GM12878 (cell line): ENCODE data around the gene FIZ1. TPM values are rescaled to one million over a fixed set of nuclear protein-coding genes. Genes with fewer than 3 reads are reported as not detected.

Source experiments
- ATAC-seq: fragments of 200-7000 bp; cut with Tn5 transposase; 3 replicates; pipeline ENCODE4 v1.9.1; 2020; ENCODE audit warnings: mild to moderate bottlenecking, moderate library complexity
- BruUV-seq: library from RNA; stranded (reverse); fragments of 400-500 nt; replicated peaks from 2 replicates; lab custom pipeline; 2021; lab: Mats Ljungman, UMichigan
- CTCF ChIA-PET: fragments of 300-600 bp; sonication (Branson Sonifier 250); formaldehyde crosslinking; extraction: SDS; loops from one replicate; lab custom pipeline; 2021; ENCODE audit warnings: inconsistent platforms; lab: Yijun Ruan, JAX
- POLR2A ChIA-PET: fragments of 350-600 bp; formaldehyde crosslinking; extraction: SDS; loops from one replicate; lab custom pipeline; 2021; ENCODE audit warnings: inconsistent platforms; lab: Charles Lee
- RAD21 ChIA-PET: fragments of 300-600 bp; sonication (Branson Sonifier 250); formaldehyde crosslinking; loops from one replicate; lab custom pipeline; 2023; ENCODE audit warnings: antibody characterized with exemption; ENCODE audit not compliant: unreplicated experiment; lab: Charles Lee
- SMC1A ChIA-PET: fragments of 300-600 bp; sonication (Branson Sonifier 250); formaldehyde crosslinking; loops from one replicate; lab custom pipeline; 2023; ENCODE audit not compliant: unreplicated experiment, uncharacterized antibody; lab: Charles Lee
- DNase-seq: peaks from one replicate; pipeline ENCODE4 v3.0.0-alpha.2; 2011; ENCODE audit warnings: low read depth, low spot score
- FAIRE-seq: peaks from 3 replicates; lab custom pipeline; 2011; peaks lifted over from hg19 to GRCh38; lab: Jason Lieb, UNC
- H2AFZ ChIP-seq: 2 replicates; pipeline ENCODE4 v1.6.0; 2011; ENCODE audit warnings: low read depth, low read length, control low read depth; ENCODE audit not compliant: control insufficient read depth
- H3K27ac ChIP-seq: 2 replicates; pipeline ENCODE4 v1.5.1; 2011; ENCODE audit warnings: control low read depth; ENCODE audit not compliant: control insufficient read depth, insufficient read depth
- H3K27me3 ChIP-seq, 2 experiments: replicated peaks in 1 of 2; 2 replicates each; pipeline versions ENCODE4 v1.6.0 to v1.6.1; 2011; ENCODE audit warnings: low read length in 1 of 2; ENCODE audit not compliant: control insufficient read depth in 2 of 2, insufficient read depth in 2 of 2
- H3K36me3 ChIP-seq, 2 experiments: 2 replicates each; pipeline ENCODE4 v1.5.1; 2011; ENCODE audit warnings: low read length in 1 of 2; ENCODE audit not compliant: control insufficient read depth in 2 of 2, insufficient read depth in 2 of 2
- H3K4me1 ChIP-seq: 2 replicates; pipeline ENCODE4 v1.6.1; 2011; ENCODE audit warnings: mild to moderate bottlenecking, low read length, moderate library complexity, mixed read lengths; ENCODE audit not compliant: control insufficient read depth, insufficient read depth
- H3K4me2 ChIP-seq: 2 replicates; pipeline ENCODE4 v1.6.0; 2011; ENCODE audit warnings: control low read depth; ENCODE audit not compliant: control insufficient read depth, insufficient read depth
- H3K4me3 ChIP-seq: fragments of 200-600 bp; sonication (generic); 2 replicates; pipeline ENCODE4 v1.5.1; 2016
- H3K79me2 ChIP-seq: 2 replicates; pipeline ENCODE4 v1.6.0; 2011; ENCODE audit warnings: low read length; ENCODE audit not compliant: control insufficient read depth, insufficient read depth
- H3K9ac ChIP-seq: 2 replicates; pipeline ENCODE4 v1.8.0; 2011; ENCODE audit warnings: low read length, control low read depth, mixed read lengths; ENCODE audit not compliant: control insufficient read depth, insufficient read depth
- H3K9me3 ChIP-seq: replicated peaks from 3 replicates; pipeline ENCODE4 v1.5.1; 2011; ENCODE audit warnings: mild to moderate bottlenecking, low read length; ENCODE audit not compliant: control insufficient read depth, insufficient read depth
- H4K20me1 ChIP-seq: 2 replicates; pipeline ENCODE4 v1.6.0; 2011; ENCODE audit not compliant: control insufficient read depth, insufficient read depth
- CHD4 ChIP-seq: fragments of 200-600 bp; sonication (generic); IDR thresholded peaks from 2 replicates; pipeline ENCODE4 v1.6.1; 2016; ENCODE audit warnings: mild to moderate bottlenecking
- EED ChIP-seq: sonication (generic); IDR thresholded peaks from 2 replicates; pipeline ENCODE4 v1.6.1; 2016; ENCODE audit warnings: antibody characterized with exemption, low read depth
- HCFC1 ChIP-seq: fragments of 150-350 bp; IDR thresholded peaks from 2 replicates; pipeline ENCODE4 v1.6.1; 2014; ENCODE audit warnings: low read length
- SPI1 ChIP-seq: IDR thresholded peaks from 2 replicates; pipeline ENCODE4 v1.6.1; 2011; ENCODE audit warnings: low read depth, mild to moderate bottlenecking, low read length, moderate library complexity, borderline replicate concordance; ENCODE audit not compliant: insufficient read depth
- WGBS: methylation state at CpG from one replicate; pipeline ENCODE4 v1.1.6; 2016; ENCODE audit warnings: low lambda C conversion rate; ENCODE audit not compliant: insufficient replicate concordance, insufficient coverage; ENCODE audit errors: missing lambda C conversion rate; 5-methylcytosine and 5-hydroxymethylcytosine counted together
- in situ Hi-C: fragments of 300-500 bp; cut with MboI; formaldehyde crosslinking; loops from 9 replicates; pipeline ENCODE4 v1.14.3; 2018; ENCODE audit warnings: mixed read lengths
- intact Hi-C: fragments of 100-400 bp; cut with micrococcal nuclease; formaldehyde crosslinking; loops from one replicate; pipeline ENCODE4 v1.14.2; 2022; ENCODE audit not compliant: unreplicated experiment
- polyA plus RNA-seq, 11 experiments: library from polyadenylated mRNA; depleted of rRNA in 4 of 11; unstranded in 6 of 11; stranded (reverse) in 5 of 11; fragments of >200 nt; fragmentation: Nextera tagmentation in 4 of 11; fragmentation: Illumina TruSeq in 1 of 11; extraction: Ambion mirVana in 4 of 11; extraction: Trizol in 1 of 11; gene quantifications; 1 replicate in 1 of 11; 2 replicates in 10 of 11; pipeline versions ENCODE4 v1.2.1 to v1.2.3, GENCODE V29; 2011 to 2016; ENCODE audit warnings: inconsistent platforms in 2 of 11, missing spikeins in 2 of 11, low read depth in 1 of 11
- total RNA-seq, 4 experiments: library from RNA; depleted of rRNA in 3 of 4; stranded (reverse); fragments of >200 nt in 3 of 4; fragmentation: Illumina TruSeq in 1 of 4; extraction: Trizol in 1 of 4; gene quantifications; 2 replicates each; pipeline versions ENCODE4 v1.2.1 to v1.2.3, GENCODE V29; 2013 to 2021
- TF ChIP-seq, protein P1 (sequence below): fragments of 450-650 bp; IDR thresholded peaks from 2 replicates; pipeline ENCODE4 v1.6.1; 2017; ENCODE audit warnings: low read depth, mild to moderate bottlenecking, moderate library complexity
- TF ChIP-seq, protein P2 (sequence below): IDR thresholded peaks from 2 replicates; pipeline ENCODE4 v1.6.1; 2012; ENCODE audit warnings: mild to moderate bottlenecking, low read depth, low read length
- TF ChIP-seq, protein P3 (sequence below): fragments of 450-650 bp; IDR thresholded peaks from 2 replicates; pipeline ENCODE4 v1.6.1; 2017; ENCODE audit warnings: mild to moderate bottlenecking, moderate library complexity
- TF ChIP-seq, protein P4 (sequence below): fragments of 450-650 bp; formaldehyde crosslinking; IDR thresholded peaks from 2 replicates; pipeline ENCODE4 v1.5.0; 2022; ENCODE audit warnings: mild to moderate bottlenecking, missing genetic modification characterization

FIZ1 gene
- total and polyA plus RNA-seq, 10 of the 15 experiments (the other 5 are each of a cell fraction or from before 2014, with no cell fraction given) = 0.60 to 16.8 (median 4.2) TPM

DNA sequence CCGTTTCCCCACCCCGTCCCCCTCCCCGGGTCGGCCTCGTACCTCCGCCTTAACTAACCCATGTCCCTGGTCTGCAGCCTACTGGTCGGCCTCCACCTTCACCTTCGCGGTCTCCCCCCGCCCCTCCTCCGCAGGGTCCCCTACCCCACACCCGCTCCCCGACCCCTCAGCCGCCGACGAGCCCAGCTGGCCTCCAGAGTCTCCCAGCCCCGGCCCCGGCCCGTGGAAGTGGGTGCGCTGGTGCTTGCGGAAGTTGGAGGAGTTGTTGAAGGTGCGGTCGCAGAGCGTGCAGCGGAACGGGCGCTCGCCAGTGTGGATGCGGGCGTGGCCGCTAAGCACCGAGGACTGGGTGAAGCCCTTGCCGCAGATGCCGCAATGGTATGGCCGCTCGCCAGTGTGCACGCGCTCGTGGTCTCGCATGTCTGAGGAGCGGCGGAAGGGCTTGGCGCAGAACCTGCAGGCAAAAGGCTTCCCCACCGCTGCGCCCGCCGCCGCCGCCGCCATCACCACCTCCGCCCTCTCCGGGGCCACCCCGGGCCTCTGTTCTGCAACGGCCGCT lies 22.4 kb upstream of the FIZ1 start:
- 97% methylated on average over 18 of the region's 55 CpGs for WGBS
- no TSS peak for BruUV-seq
- H3K27me3 ChIP-seq = no peaks in the 10 kb centered on the region
- ChIA-PET SMC1A (no interaction called here), POLR2A (no interaction called here), CTCF (interaction anchor here (7.9 kb wide), 1 partner anchor 16 kb away, joined by 76 read pairs; the partner anchor contains the start of gene ZNF865), RAD21 (no interaction called here)
- no peak overlapping the region for H3K4me3 ChIP-seq
- TF ChIP-seq CHD4 (no peak), EED (no peak), HCFC1 (no peak), SPI1 (no peak)
- TF ChIP-seq, protein P1, sequence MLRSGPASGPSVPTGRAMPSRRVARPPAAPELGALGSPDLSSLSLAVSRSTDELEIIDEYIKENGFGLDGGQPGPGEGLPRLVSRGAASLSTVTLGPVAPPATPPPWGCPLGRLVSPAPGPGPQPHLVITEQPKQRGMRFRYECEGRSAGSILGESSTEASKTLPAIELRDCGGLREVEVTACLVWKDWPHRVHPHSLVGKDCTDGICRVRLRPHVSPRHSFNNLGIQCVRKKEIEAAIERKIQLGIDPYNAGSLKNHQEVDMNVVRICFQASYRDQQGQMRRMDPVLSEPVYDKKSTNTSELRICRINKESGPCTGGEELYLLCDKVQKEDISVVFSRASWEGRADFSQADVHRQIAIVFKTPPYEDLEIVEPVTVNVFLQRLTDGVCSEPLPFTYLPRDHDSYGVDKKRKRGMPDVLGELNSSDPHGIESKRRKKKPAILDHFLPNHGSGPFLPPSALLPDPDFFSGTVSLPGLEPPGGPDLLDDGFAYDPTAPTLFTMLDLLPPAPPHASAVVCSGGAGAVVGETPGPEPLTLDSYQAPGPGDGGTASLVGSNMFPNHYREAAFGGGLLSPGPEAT = no peak
- TF ChIP-seq, protein P2, sequence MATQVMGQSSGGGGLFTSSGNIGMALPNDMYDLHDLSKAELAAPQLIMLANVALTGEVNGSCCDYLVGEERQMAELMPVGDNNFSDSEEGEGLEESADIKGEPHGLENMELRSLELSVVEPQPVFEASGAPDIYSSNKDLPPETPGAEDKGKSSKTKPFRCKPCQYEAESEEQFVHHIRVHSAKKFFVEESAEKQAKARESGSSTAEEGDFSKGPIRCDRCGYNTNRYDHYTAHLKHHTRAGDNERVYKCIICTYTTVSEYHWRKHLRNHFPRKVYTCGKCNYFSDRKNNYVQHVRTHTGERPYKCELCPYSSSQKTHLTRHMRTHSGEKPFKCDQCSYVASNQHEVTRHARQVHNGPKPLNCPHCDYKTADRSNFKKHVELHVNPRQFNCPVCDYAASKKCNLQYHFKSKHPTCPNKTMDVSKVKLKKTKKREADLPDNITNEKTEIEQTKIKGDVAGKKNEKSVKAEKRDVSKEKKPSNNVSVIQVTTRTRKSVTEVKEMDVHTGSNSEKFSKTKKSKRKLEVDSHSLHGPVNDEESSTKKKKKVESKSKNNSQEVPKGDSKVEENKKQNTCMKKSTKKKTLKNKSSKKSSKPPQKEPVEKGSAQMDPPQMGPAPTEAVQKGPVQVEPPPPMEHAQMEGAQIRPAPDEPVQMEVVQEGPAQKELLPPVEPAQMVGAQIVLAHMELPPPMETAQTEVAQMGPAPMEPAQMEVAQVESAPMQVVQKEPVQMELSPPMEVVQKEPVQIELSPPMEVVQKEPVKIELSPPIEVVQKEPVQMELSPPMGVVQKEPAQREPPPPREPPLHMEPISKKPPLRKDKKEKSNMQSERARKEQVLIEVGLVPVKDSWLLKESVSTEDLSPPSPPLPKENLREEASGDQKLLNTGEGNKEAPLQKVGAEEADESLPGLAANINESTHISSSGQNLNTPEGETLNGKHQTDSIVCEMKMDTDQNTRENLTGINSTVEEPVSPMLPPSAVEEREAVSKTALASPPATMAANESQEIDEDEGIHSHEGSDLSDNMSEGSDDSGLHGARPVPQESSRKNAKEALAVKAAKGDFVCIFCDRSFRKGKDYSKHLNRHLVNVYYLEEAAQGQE = no peak
- TF ChIP-seq, protein P3, sequence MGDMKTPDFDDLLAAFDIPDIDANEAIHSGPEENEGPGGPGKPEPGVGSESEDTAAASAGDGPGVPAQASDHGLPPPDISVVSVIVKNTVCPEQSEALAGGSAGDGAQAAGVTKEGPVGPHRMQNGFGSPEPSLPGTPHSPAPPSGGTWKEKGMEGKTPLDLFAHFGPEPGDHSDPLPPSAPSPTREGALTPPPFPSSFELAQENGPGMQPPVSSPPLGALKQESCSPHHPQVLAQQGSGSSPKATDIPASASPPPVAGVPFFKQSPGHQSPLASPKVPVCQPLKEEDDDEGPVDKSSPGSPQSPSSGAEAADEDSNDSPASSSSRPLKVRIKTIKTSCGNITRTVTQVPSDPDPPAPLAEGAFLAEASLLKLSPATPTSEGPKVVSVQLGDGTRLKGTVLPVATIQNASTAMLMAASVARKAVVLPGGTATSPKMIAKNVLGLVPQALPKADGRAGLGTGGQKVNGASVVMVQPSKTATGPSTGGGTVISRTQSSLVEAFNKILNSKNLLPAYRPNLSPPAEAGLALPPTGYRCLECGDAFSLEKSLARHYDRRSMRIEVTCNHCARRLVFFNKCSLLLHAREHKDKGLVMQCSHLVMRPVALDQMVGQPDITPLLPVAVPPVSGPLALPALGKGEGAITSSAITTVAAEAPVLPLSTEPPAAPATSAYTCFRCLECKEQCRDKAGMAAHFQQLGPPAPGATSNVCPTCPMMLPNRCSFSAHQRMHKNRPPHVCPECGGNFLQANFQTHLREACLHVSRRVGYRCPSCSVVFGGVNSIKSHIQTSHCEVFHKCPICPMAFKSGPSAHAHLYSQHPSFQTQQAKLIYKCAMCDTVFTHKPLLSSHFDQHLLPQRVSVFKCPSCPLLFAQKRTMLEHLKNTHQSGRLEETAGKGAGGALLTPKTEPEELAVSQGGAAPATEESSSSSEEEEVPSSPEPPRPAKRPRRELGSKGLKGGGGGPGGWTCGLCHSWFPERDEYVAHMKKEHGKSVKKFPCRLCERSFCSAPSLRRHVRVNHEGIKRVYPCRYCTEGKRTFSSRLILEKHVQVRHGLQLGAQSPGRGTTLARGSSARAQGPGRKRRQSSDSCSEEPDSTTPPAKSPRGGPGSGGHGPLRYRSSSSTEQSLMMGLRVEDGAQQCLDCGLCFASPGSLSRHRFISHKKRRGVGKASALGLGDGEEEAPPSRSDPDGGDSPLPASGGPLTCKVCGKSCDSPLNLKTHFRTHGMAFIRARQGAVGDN = no peak
- TF ChIP-seq, protein P4, sequence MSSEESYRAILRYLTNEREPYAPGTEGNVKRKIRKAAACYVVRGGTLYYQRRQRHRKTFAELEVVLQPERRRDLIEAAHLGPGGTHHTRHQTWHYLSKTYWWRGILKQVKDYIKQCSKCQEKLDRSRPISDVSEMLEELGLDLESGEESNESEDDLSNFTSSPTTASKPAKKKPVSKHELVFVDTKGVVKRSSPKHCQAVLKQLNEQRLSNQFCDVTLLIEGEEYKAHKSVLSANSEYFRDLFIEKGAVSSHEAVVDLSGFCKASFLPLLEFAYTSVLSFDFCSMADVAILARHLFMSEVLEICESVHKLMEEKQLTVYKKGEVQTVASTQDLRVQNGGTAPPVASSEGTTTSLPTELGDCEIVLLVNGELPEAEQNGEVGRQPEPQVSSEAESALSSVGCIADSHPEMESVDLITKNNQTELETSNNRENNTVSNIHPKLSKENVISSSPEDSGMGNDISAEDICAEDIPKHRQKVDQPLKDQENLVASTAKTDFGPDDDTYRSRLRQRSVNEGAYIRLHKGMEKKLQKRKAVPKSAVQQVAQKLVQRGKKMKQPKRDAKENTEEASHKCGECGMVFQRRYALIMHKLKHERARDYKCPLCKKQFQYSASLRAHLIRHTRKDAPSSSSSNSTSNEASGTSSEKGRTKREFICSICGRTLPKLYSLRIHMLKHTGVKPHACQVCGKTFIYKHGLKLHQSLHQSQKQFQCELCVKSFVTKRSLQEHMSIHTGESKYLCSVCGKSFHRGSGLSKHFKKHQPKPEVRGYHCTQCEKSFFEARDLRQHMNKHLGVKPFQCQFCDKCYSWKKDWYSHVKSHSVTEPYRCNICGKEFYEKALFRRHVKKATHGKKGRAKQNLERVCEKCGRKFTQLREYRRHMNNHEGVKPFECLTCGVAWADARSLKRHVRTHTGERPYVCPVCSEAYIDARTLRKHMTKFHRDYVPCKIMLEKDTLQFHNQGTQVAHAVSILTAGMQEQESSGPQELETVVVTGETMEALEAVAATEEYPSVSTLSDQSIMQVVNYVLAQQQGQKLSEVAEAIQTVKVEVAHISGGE (CRISPR knock-in tag) = no peak
- intact Hi-C loops (no loop called here), in situ Hi-C loops (no loop called here)
- peaks cover 9% of the 10 kb centered on the region; the same call in 1 of the 2 replicates for H3K4me1 ChIP-seq
- FAIRE-seq (no peak), DNase-seq (no peak), ATAC-seq (no peak)
- H4K20me1 ChIP-seq = no peaks in the 10 kb centered on the region
- no peak overlapping the region for H3K4me2 ChIP-seq
- H2AFZ ChIP-seq = no peak overlapping the region
- no peaks in the 10 kb centered on the region for H3K79me2 ChIP-seq
- no peak overlapping the region for H3K27ac ChIP-seq
- no peak overlapping the region for H3K9ac ChIP-seq
- H3K9me3 ChIP-seq = no peaks in the 10 kb centered on the region; the same call in 1 of the 3 replicates
- H3K36me3 ChIP-seq = peaks cover 0 to 3% of the 10 kb centered on the region in 2 experiments; a peak in 2 of 4 replicates
